ENCODE results near the gene HAS3. TPM values are rescaled to one million over a fixed set of nuclear protein-coding genes. Genes with fewer than 3 reads are reported as not detected.

Gene HAS3
- total RNA-seq, 2 donors from 2014 or later: 5.1 to 19.9 TPM

GRCh38 chr16:69114346-69114975 is 9.0 kb downstream of the HAS3 start:
- Histone ChIP-seq H3K36me3 (no peaks in the 10 kb centered on the region), H3K4me3 (no peak overlapping the region), H3K9ac (ENCODE audit: low read depth in 2 of 2, low read length in 2 of 2) (no peak overlapping the region), H3K9me3 (no peaks in the 10 kb centered on the region), H3K27me3 (no peaks in the 10 kb centered on the region), H3K27ac (no peak overlapping the region), H3K4me1 (no peaks in the 10 kb centered on the region)
- no peak for DNase-seq
- TF ChIP-seq, protein P1, sequence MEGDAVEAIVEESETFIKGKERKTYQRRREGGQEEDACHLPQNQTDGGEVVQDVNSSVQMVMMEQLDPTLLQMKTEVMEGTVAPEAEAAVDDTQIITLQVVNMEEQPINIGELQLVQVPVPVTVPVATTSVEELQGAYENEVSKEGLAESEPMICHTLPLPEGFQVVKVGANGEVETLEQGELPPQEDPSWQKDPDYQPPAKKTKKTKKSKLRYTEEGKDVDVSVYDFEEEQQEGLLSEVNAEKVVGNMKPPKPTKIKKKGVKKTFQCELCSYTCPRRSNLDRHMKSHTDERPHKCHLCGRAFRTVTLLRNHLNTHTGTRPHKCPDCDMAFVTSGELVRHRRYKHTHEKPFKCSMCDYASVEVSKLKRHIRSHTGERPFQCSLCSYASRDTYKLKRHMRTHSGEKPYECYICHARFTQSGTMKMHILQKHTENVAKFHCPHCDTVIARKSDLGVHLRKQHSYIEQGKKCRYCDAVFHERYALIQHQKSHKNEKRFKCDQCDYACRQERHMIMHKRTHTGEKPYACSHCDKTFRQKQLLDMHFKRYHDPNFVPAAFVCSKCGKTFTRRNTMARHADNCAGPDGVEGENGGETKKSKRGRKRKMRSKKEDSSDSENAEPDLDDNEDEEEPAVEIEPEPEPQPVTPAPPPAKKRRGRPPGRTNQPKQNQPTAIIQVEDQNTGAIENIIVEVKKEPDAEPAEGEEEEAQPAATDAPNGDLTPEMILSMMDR (IDR thresholded peaks at IDR 0.05): no peak
- intact Hi-C loops (cut with DNase I): no loop called here

DNA sequence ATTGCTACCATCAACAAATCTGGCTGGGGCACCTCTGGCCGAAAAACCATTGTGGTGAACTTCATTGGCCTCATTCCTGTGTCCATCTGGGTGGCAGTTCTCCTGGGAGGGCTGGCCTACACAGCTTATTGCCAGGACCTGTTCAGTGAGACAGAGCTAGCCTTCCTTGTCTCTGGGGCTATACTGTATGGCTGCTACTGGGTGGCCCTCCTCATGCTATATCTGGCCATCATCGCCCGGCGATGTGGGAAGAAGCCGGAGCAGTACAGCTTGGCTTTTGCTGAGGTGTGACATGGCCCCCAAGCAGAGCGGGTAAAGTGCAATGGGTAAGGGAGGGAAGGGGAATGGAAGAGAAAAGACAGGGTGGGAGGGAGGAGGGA is 9.5 kb downstream of the HAS3 start:
- H3K4me3 ChIP-seq: no peak overlapping the region
- no peaks in the 10 kb centered on the region for H3K9me3 ChIP-seq
- H3K4me1 ChIP-seq: no peaks in the 10 kb centered on the region
- H3K36me3 ChIP-seq: no peaks in the 10 kb centered on the region
- no peaks in the 10 kb centered on the region for H3K27me3 ChIP-seq
- DNase-seq: no peak
- H3K27ac ChIP-seq: no peak overlapping the region
- intact Hi-C loops (cut with DNase I): no loop called here
- TF ChIP-seq, protein P1 (IDR thresholded peaks at IDR 0.05): no peak
- no peak overlapping the region for H3K9ac ChIP-seq (ENCODE audit: low read depth in 2 of 2, low read length in 2 of 2)

- no peaks in the 10 kb centered on the region for H3K9me3 ChIP-seq
- H3K27me3 ChIP-seq: no peaks in the 10 kb centered on the region
- DNase-seq: no peak
- H3K27ac ChIP-seq: no peak overlapping the region
- H3K36me3 ChIP-seq: no peaks in the 10 kb centered on the region
- H3K4me1 ChIP-seq: no peaks in the 10 kb centered on the region
- H3K4me3 ChIP-seq: no peak overlapping the region
- H3K9ac ChIP-seq (ENCODE audit: low read depth in 2 of 2, low read length in 2 of 2): no peak overlapping the region
- intact Hi-C loops (cut with DNase I): no loop called here
- TF ChIP-seq, protein P1 (IDR thresholded peaks at IDR 0.05): no peak
Measured at GRCh38 chr16:69115361-69115760, 9.9 kb downstream of the HAS3 start.

GRCh38 chr16:69115837-69116236 is 10.4 kb downstream of the HAS3 start:
- Histone ChIP-seq H3K27me3 (no peaks in the 10 kb centered on the region), H3K36me3 (peaks cover 2% of the 10 kb centered on the region), H3K27ac (no peak overlapping the region), H3K9ac (ENCODE audit: low read depth in 2 of 2, low read length in 2 of 2) (no peak overlapping the region), H3K4me3 (no peak overlapping the region), H3K4me1 (no peaks in the 10 kb centered on the region), H3K9me3 (no peaks in the 10 kb centered on the region)
- TF ChIP-seq, protein P1 (IDR thresholded peaks at IDR 0.05): no peak
- no peak for DNase-seq
- intact Hi-C loops (cut with DNase I): no loop called here

GRCh38 chr16:69116256-69116875 is 10.9 kb downstream of the HAS3 start:
- intact Hi-C loops (cut with DNase I): no loop called here
- no peak overlapping the region for H3K9ac ChIP-seq (ENCODE audit: low read depth in 2 of 2, low read length in 2 of 2)
- no peak for DNase-seq
- H3K36me3 ChIP-seq: peaks cover 4% of the 10 kb centered on the region
- H3K9me3 ChIP-seq: no peaks in the 10 kb centered on the region
- no peaks in the 10 kb centered on the region for H3K27me3 ChIP-seq
- TF ChIP-seq, protein P1 (IDR thresholded peaks at IDR 0.05): no peak
- no peaks in the 10 kb centered on the region for H3K4me1 ChIP-seq
- no peak overlapping the region for H3K4me3 ChIP-seq
- no peak overlapping the region for H3K27ac ChIP-seq

Data from colonic mucosa (tissue), 4 donors.